Heart left ventricle (tissue), 13 donors: ENCODE data around the gene INPP4B.

Experiments used
- POLR2A ChIP-seq, 2 donors: fragments of 450-650 bp; IDR thresholded peaks; one replicate each; pipeline ENCODE4 v1.6.1; 2017; ENCODE audit warnings: antibody characterized with exemption in 2 of 2, mild to moderate bottlenecking in 2 of 2, moderate library complexity in 2 of 2
- TF ChIP-seq, protein P1 (sequence below), 12 donors: fragments of 200-600 bp; sonication (generic) in 4 of 12; IDR thresholded peaks; one replicate each; pipeline versions ENCODE4 v1.5.0 to v1.8.0; 2018 to 2022; ENCODE audit warnings: antibody characterized with exemption in 12 of 12, mild to moderate bottlenecking in 5 of 12
- donor health status: ischemic (EF 13 %, LVEDD 7.1; RV severe dilation, severe dysfunction).
- donor health status: DM: no; HTN: yes; CAD: no.
- donor health status: DM: no; HTN: no; CAD: no.
- donor health status: ischemic (EF 25% LVEDD 6.9; RV normal size, moderate dysfunction).
- donor health status: ischemic (EF 25% LVEDD 5.7; RV mildly dilated, moderate dysfunction).
- donor health status: ischemic (EF 35%, LVEDD 5.7; RV mildly dilated, moderate dysfunction).
- donor health status: nonischemic (EF 11% LVEDD 7.7; RV severe dilation, severe dysfunction).
- donor health status: DM: yes; HTN: yes; CAD: no.
- donor health status: PGD.
- donor health status: ischemic (EF 29% LVEDD 5.4; RV normal size, mild dysfunction).
- donor health status: nonischemic (EF 23%, LVEDD 6.1; RV moderate dilation, normal function).

DNA sequence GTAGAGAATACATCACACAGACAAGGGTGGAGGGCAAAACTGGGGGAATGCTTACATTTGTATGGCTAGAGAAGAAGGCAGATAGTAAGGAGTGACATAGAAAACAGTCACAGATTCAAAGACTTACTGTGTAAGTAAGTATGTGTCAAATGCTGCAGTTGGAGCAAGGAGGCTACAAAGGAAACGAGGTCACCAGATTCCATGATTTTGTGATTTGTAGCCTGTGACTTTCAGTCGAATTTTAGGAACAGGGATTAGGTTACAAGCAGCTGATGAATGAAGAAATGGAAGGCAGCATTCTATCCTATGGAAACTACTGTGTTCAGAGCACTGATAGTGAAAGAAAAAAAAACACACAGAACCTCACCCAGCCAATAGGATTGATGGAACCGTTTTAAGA, 801.8 kb downstream of the INPP4B start:
- no peak for TF ChIP-seq POLR2A (IDR thresholded peaks at IDR 0.05)
- TF ChIP-seq, protein P1, sequence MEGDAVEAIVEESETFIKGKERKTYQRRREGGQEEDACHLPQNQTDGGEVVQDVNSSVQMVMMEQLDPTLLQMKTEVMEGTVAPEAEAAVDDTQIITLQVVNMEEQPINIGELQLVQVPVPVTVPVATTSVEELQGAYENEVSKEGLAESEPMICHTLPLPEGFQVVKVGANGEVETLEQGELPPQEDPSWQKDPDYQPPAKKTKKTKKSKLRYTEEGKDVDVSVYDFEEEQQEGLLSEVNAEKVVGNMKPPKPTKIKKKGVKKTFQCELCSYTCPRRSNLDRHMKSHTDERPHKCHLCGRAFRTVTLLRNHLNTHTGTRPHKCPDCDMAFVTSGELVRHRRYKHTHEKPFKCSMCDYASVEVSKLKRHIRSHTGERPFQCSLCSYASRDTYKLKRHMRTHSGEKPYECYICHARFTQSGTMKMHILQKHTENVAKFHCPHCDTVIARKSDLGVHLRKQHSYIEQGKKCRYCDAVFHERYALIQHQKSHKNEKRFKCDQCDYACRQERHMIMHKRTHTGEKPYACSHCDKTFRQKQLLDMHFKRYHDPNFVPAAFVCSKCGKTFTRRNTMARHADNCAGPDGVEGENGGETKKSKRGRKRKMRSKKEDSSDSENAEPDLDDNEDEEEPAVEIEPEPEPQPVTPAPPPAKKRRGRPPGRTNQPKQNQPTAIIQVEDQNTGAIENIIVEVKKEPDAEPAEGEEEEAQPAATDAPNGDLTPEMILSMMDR (IDR thresholded peaks at IDR 0.05), result no peak
